Neural progenitor cell (in vitro differentiated cells): ENCODE measurements around the gene GDPD3. TPM values are rescaled to one million over a fixed set of nuclear protein-coding genes. Genes with fewer than 3 reads are reported as not detected.

Experiments
- DNase-seq: peaks from one replicate; pipeline ENCODE4 v3.0.0-alpha.2; 2016; ENCODE audit warnings: low spot score
- H2AFZ ChIP-seq: fragments of 200-600 bp; sonication (generic); replicated peaks from 2 replicates; pipeline ENCODE4 v1.6.1; 2016; ENCODE audit warnings: antibody characterized with exemption
- H3F3A ChIP-seq: fragments of 200-600 bp; sonication (generic); 2 replicates; pipeline ENCODE4 v1.6.1; 2016; ENCODE audit warnings: antibody characterized with exemption, low read depth
- H3K27ac ChIP-seq: fragments of 200-600 bp; sonication (generic); 2 replicates; pipeline ENCODE4 v1.5.1; 2016; ENCODE audit warnings: mild to moderate bottlenecking
- H3K27me3 ChIP-seq: fragments of 200-600 bp; sonication (generic); 2 replicates; pipeline ENCODE4 v1.6.1; 2016; ENCODE audit warnings: mild to moderate bottlenecking, moderate library complexity
- H3K36me3 ChIP-seq: fragments of 200-600 bp; sonication (generic); 2 replicates; pipeline ENCODE4 v1.5.1; 2016
- H3K4me1 ChIP-seq: fragments of 200-600 bp; sonication (generic); 2 replicates; pipeline ENCODE4 v1.6.1; 2016; ENCODE audit warnings: mixed run types
- H3K4me2 ChIP-seq: fragments of 200-600 bp; sonication (generic); 2 replicates; pipeline ENCODE4 v1.6.1; 2016
- H3K4me3 ChIP-seq: fragments of 200-600 bp; sonication (generic); 2 replicates; pipeline ENCODE4 v1.5.1; 2016
- H3K79me2 ChIP-seq: fragments of 200-600 bp; sonication (generic); 2 replicates; pipeline ENCODE4 v1.6.1; 2016; ENCODE audit warnings: low read depth
- H3K9ac ChIP-seq: fragments of 200-600 bp; sonication (generic); 2 replicates; pipeline ENCODE4 v1.6.1; 2016
- H3K9me3 ChIP-seq: fragments of 200-600 bp; sonication (generic); 2 replicates; pipeline ENCODE4 v1.5.1; 2016; ENCODE audit warnings: low read depth
- H4K20me1 ChIP-seq: fragments of 200-600 bp; sonication (generic); 2 replicates; pipeline ENCODE4 v1.6.1; 2016; ENCODE audit warnings: low read depth
- H3K27ac Mint-ChIP-seq: 3 replicates; pipeline ENCODE4 v1.8.0; 2021; ENCODE audit warnings: mixed read lengths
- H3K27me3 Mint-ChIP-seq: 2 replicates; pipeline ENCODE4 v1.8.0; 2022; ENCODE audit warnings: low read depth, mild to moderate bottlenecking, inconsistent platforms, moderate library complexity, mixed read lengths; ENCODE audit not compliant: insufficient read depth
- H3K36me3 Mint-ChIP-seq: 3 replicates; pipeline ENCODE4 v1.8.0; 2021; ENCODE audit warnings: mixed read lengths
- H3K4me1 Mint-ChIP-seq: 3 replicates; pipeline ENCODE4 v1.8.0; 2021; ENCODE audit warnings: mixed read lengths
- H3K4me3 Mint-ChIP-seq: 3 replicates; pipeline ENCODE4 v1.8.0; 2021; ENCODE audit warnings: mild to moderate bottlenecking, moderate library complexity, mixed read lengths
- H3K9me3 Mint-ChIP-seq: 3 replicates; pipeline ENCODE4 v1.8.0; 2020; ENCODE audit warnings: mixed read lengths
- EZH2 ChIP-seq: fragments of 200-600 bp; sonication (generic); IDR thresholded peaks from 2 replicates; pipeline ENCODE4 v1.6.1; 2017; ENCODE audit warnings: antibody characterized with exemption, mild to moderate bottlenecking, moderate library complexity
- EZH2phosphoT487 ChIP-seq: fragments of 200-600 bp; sonication (generic); IDR thresholded peaks from 2 replicates; pipeline ENCODE4 v1.6.1; 2017; ENCODE audit warnings: antibody characterized with exemption
- total RNA-seq: library from RNA; depleted of rRNA; stranded (reverse); fragments of >200 nt; gene quantifications from 2 replicates; pipeline ENCODE4 v1.2.3, GENCODE V29; 2015; ENCODE audit warnings: low replicate concordance
- TF ChIP-seq, protein P1 (sequence below): fragments of 200-600 bp; sonication (generic); IDR thresholded peaks from 2 replicates; pipeline ENCODE4 v1.5.1; 2017; ENCODE audit warnings: antibody characterized with exemption, mild to moderate bottlenecking

Gene GDPD3
- total RNA-seq, 1 donor from 2014 or later: 0.13 TPM

GRCh38 chr16:30113711-30114333, 485 bp upstream of the GDPD3 start:
- H3K36me3 Mint-ChIP-seq: peaks cover 6% of the 10 kb centered on the region
- H3K4me1 Mint-ChIP-seq: peaks cover 5% of the 10 kb centered on the region
- H3K27ac Mint-ChIP-seq: no peak overlapping the region
- peaks cover 6% of the 10 kb centered on the region for H3K27me3 Mint-ChIP-seq
- Histone ChIP-seq H3K27me3 (no peaks in the 10 kb centered on the region), H3K4me1 (no peaks in the 10 kb centered on the region), H3F3A (peaks cover 42% of the 10 kb centered on the region), H3K9me3 (no peaks in the 10 kb centered on the region), H3K36me3 (no peaks in the 10 kb centered on the region), H4K20me1 (peaks cover 35% of the 10 kb centered on the region), H3K4me3 (no peak overlapping the region), H3K27ac (peak overlapping the region; percentile 65), H2AFZ (no peak overlapping the region), H3K9ac (no peak overlapping the region), H3K79me2 (no peaks in the 10 kb centered on the region), H3K4me2 (no peak overlapping the region)
- no peaks in the 10 kb centered on the region for H3K9me3 Mint-ChIP-seq
- DNase-seq: no peak
- no peak for TF ChIP-seq EZH2phosphoT487
- no peak for TF ChIP-seq EZH2
- TF ChIP-seq, protein P1, sequence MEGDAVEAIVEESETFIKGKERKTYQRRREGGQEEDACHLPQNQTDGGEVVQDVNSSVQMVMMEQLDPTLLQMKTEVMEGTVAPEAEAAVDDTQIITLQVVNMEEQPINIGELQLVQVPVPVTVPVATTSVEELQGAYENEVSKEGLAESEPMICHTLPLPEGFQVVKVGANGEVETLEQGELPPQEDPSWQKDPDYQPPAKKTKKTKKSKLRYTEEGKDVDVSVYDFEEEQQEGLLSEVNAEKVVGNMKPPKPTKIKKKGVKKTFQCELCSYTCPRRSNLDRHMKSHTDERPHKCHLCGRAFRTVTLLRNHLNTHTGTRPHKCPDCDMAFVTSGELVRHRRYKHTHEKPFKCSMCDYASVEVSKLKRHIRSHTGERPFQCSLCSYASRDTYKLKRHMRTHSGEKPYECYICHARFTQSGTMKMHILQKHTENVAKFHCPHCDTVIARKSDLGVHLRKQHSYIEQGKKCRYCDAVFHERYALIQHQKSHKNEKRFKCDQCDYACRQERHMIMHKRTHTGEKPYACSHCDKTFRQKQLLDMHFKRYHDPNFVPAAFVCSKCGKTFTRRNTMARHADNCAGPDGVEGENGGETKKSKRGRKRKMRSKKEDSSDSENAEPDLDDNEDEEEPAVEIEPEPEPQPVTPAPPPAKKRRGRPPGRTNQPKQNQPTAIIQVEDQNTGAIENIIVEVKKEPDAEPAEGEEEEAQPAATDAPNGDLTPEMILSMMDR: no peak
- H3K4me3 Mint-ChIP-seq: peak overlapping the region; percentile 41

DNA sequence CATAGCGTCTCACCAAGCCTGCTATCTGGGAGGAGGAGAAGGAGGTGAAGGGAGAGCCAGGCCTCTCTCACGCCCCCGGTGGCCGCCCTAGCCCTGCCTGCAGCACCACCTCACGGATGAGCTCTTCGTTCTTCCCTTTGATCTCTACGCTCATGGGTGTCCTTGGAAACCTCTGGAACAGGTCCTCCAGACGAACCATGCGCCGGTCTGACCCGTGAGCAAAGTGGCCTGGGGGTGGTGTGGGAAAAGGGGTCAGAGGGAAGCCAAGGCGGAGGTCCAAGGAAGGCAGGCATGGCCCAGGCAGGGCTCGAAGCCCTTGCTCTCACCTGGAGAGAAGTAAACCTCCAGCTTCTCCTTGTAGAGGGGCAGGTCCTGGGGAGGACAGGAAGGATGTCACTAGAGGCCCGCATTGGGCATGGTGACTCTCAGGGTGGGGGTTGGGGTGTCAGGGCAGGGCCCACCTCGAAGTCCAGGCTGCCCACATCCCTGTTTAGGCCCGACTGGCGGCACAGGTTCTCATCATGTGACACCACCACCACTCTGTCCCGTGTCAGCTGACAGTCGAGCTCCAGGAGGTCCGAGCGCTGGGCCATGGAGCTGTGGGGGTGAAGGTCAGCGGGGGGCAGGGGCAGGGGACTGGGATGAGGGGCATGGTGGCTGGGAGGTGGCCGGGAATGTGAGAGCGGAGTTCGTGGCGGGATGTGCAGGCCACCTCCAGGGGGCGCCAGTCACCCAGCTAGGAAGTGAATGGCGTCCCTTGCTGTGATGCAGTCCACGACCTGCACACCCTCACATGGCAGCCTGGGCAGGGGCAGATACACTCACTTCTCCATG, 923 bp downstream of the GDPD3 start:
- H3K4me1 Mint-ChIP-seq: peaks cover 5% of the 10 kb centered on the region
- no peak overlapping the region for H3K4me3 ChIP-seq
- TF ChIP-seq, protein P1: peak; percentile 69
- TF ChIP-seq EZH2: no peak
- no peak for TF ChIP-seq EZH2phosphoT487
- no peak overlapping the region for H2AFZ ChIP-seq
- no peaks in the 10 kb centered on the region for H3K4me1 ChIP-seq
- peaks cover 3% of the 10 kb centered on the region for H3K36me3 Mint-ChIP-seq
- no peak overlapping the region for H3K27ac ChIP-seq
- H3K79me2 ChIP-seq: no peaks in the 10 kb centered on the region
- H3K27me3 ChIP-seq: no peaks in the 10 kb centered on the region
- peaks cover 42% of the 10 kb centered on the region for H3F3A ChIP-seq
- no peak overlapping the region for H3K4me3 Mint-ChIP-seq
- peaks cover 6% of the 10 kb centered on the region for H3K27me3 Mint-ChIP-seq
- peaks cover 47% of the 10 kb centered on the region for H4K20me1 ChIP-seq
- peak; percentile 68 for DNase-seq
- no peak overlapping the region for H3K27ac Mint-ChIP-seq
- H3K4me2 ChIP-seq: no peak overlapping the region
- no peaks in the 10 kb centered on the region for H3K9me3 ChIP-seq
- no peaks in the 10 kb centered on the region for H3K9me3 Mint-ChIP-seq
- H3K9ac ChIP-seq: no peak overlapping the region
- H3K36me3 ChIP-seq: no peaks in the 10 kb centered on the region

DNA sequence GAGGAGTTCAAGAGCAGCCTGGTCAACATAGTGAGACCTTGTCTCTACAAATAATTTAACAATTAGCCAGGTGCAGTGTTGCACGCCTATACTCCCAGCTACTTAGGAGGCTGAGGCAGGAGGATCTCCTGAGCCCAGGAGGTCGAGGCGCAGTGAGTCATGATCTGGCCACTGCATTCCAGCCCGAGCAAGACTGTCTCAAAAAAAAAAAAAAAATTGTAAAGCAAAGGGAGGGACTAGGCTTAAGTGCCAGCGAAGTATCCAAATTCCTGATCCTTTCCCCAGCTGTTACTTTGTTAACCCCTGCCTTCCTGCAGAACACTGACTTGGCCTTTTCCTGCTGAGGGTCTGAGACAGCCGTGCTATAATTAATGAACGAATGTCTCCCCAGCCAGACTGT, 2.7 kb downstream of the GDPD3 start:
- Mint-ChIP-seq H3K4me1 (peaks cover 5% of the 10 kb centered on the region), H3K9me3 (no peaks in the 10 kb centered on the region), H3K36me3 (peaks cover 5% of the 10 kb centered on the region), H3K27me3 (peaks cover 4% of the 10 kb centered on the region), H3K27ac (peak overlapping the region; percentile 79), H3K4me3 (no peak overlapping the region)
- Histone ChIP-seq H3K79me2 (peaks cover 11% of the 10 kb centered on the region), H3K27ac (no peak overlapping the region), H3K4me1 (no peaks in the 10 kb centered on the region), H3F3A (peaks cover 42% of the 10 kb centered on the region), H3K27me3 (no peaks in the 10 kb centered on the region), H3K36me3 (no peaks in the 10 kb centered on the region), H3K9ac (no peak overlapping the region), H4K20me1 (peaks cover 64% of the 10 kb centered on the region), H2AFZ (no peak overlapping the region), H3K4me2 (no peak overlapping the region), H3K9me3 (no peaks in the 10 kb centered on the region), H3K4me3 (no peak overlapping the region)
- peak; percentile 37 for DNase-seq
- TF ChIP-seq EZH2phosphoT487 (no peak), EZH2 (no peak)
- TF ChIP-seq, protein P1: no peak
